ENCODE data around the gene AUTS2. TPM values are rescaled to one million over a fixed set of nuclear protein-coding genes. Genes with fewer than 3 reads are reported as not detected.

AUTS2 gene
- total and polyA plus RNA-seq, 2 donors (not counting 1 experiment from before 2014, with no cell fraction given): 0.60 to 9.1 TPM

- Histone ChIP-seq H3K36me3 (ENCODE audit: control insufficient read depth, insufficient read depth, low read length) (no peaks in the 10 kb centered on the region), H3K9me3 (ENCODE audit: control insufficient read depth, insufficient read depth, low read depth, low read length) (no peaks in the 10 kb centered on the region), H3K4me3 (replicated peaks in 1 of 4; ENCODE audit: control extremely low read depth in 1 of 4, insufficient read depth in 1 of 4, low read depth in 3 of 4, low read length in 4 of 4) (no peak overlapping the region), H2AFZ (ENCODE audit: low read length) (no peak overlapping the region), H3K9ac (ENCODE audit: insufficient read depth, low read length) (no peak overlapping the region), H3K27ac (ENCODE audit: insufficient read depth, low read length) (no peak overlapping the region), H3K4me1 (ENCODE audit: control insufficient read depth, extremely low read depth, insufficient read depth, low read length) (no peaks in the 10 kb centered on the region), H3K79me2 (ENCODE audit: control insufficient read depth, insufficient read depth, low read length) (no peaks in the 10 kb centered on the region), H4K20me1 (ENCODE audit: control insufficient read depth, extremely low read depth, insufficient read depth, low read length) (no peaks in the 10 kb centered on the region), H3K4me2 (ENCODE audit: extremely low read depth, insufficient read depth, low read length) (no peak overlapping the region), H3K27me3 (ENCODE audit: control insufficient read depth, insufficient read depth, low read length) (no peaks in the 10 kb centered on the region)
- no peak for TF ChIP-seq CTCF (conservative IDR thresholded peaks at IDR 0.05 in 1 of 2, IDR thresholded peaks at IDR 0.05 in 1 of 2; ENCODE audit: low read depth in 1 of 2, low read length in 2 of 2)
- TF ChIP-seq EZH2 (IDR thresholded peaks at IDR 0.05; ENCODE audit: low read length, missing control alignments): no peak
- DNase-seq (ENCODE audit: low read depth in 2 of 2): peak in 1 of 2 donors; percentile 87
Observed at GRCh38 chr7:70052691-70053090, 454.4 kb downstream of the AUTS2 start.

- TF ChIP-seq CTCF (conservative IDR thresholded peaks at IDR 0.05 in 1 of 2, IDR thresholded peaks at IDR 0.05 in 1 of 2; ENCODE audit: low read depth in 1 of 2, low read length in 2 of 2): no peak
- no peak overlapping the region for H3K9ac ChIP-seq (ENCODE audit: insufficient read depth, low read length)
- no peaks in the 10 kb centered on the region for H4K20me1 ChIP-seq (ENCODE audit: control insufficient read depth, extremely low read depth, insufficient read depth, low read length)
- no peaks in the 10 kb centered on the region for H3K9me3 ChIP-seq (ENCODE audit: control insufficient read depth, insufficient read depth, low read depth, low read length)
- no peaks in the 10 kb centered on the region for H3K4me1 ChIP-seq (ENCODE audit: control insufficient read depth, extremely low read depth, insufficient read depth, low read length)
- H3K36me3 ChIP-seq (ENCODE audit: control insufficient read depth, insufficient read depth, low read length): no peaks in the 10 kb centered on the region
- H3K4me2 ChIP-seq (ENCODE audit: extremely low read depth, insufficient read depth, low read length): no peak overlapping the region
- peak in 1 of 2 donors; percentile 38 for DNase-seq (ENCODE audit: low read depth in 2 of 2)
- no peaks in the 10 kb centered on the region for H3K27me3 ChIP-seq (ENCODE audit: control insufficient read depth, insufficient read depth, low read length)
- no peak overlapping the region for H2AFZ ChIP-seq (ENCODE audit: low read length)
- no peak overlapping the region for H3K27ac ChIP-seq (ENCODE audit: insufficient read depth, low read length)
- H3K79me2 ChIP-seq (ENCODE audit: control insufficient read depth, insufficient read depth, low read length): no peaks in the 10 kb centered on the region
- H3K4me3 ChIP-seq (replicated peaks in 1 of 4; ENCODE audit: control extremely low read depth in 1 of 4, insufficient read depth in 1 of 4, low read depth in 3 of 4, low read length in 4 of 4): no peak overlapping the region
Observed at GRCh38 chr7:70053421-70053820, 455.1 kb downstream of the AUTS2 start.

- Histone ChIP-seq H3K27me3 (ENCODE audit: control insufficient read depth, insufficient read depth, low read length) (no peaks in the 10 kb centered on the region), H3K4me1 (ENCODE audit: control insufficient read depth, extremely low read depth, insufficient read depth, low read length) (no peaks in the 10 kb centered on the region), H3K4me3 (replicated peaks in 1 of 4; ENCODE audit: control extremely low read depth in 1 of 4, insufficient read depth in 1 of 4, low read depth in 3 of 4, low read length in 4 of 4) (no peak overlapping the region), H4K20me1 (ENCODE audit: control insufficient read depth, extremely low read depth, insufficient read depth, low read length) (no peaks in the 10 kb centered on the region), H3K9me3 (ENCODE audit: control insufficient read depth, insufficient read depth, low read depth, low read length) (no peaks in the 10 kb centered on the region), H3K9ac (ENCODE audit: insufficient read depth, low read length) (no peak overlapping the region), H3K4me2 (ENCODE audit: extremely low read depth, insufficient read depth, low read length) (no peak overlapping the region), H2AFZ (ENCODE audit: low read length) (no peak overlapping the region), H3K79me2 (ENCODE audit: control insufficient read depth, insufficient read depth, low read length) (no peaks in the 10 kb centered on the region), H3K27ac (ENCODE audit: insufficient read depth, low read length) (no peak overlapping the region), H3K36me3 (ENCODE audit: control insufficient read depth, insufficient read depth, low read length) (no peaks in the 10 kb centered on the region)
- no peak for DNase-seq (ENCODE audit: low read depth in 2 of 2)
- TF ChIP-seq EZH2 (IDR thresholded peaks at IDR 0.05; ENCODE audit: low read length, missing control alignments): no peak
- TF ChIP-seq CTCF (conservative IDR thresholded peaks at IDR 0.05 in 1 of 2, IDR thresholded peaks at IDR 0.05 in 1 of 2; ENCODE audit: low read depth in 1 of 2, low read length in 2 of 2): no peak
Observed at GRCh38 chr7:70053989-70054388, 455.7 kb downstream of the AUTS2 start.
